MCF 10A (cell line): Measurements from ENCODE around the gene SLC7A8. TPM values are rescaled to one million over a fixed set of nuclear protein-coding genes. Genes with fewer than 3 reads are reported as not detected.

Experiments
- BruUV-seq: library from RNA; stranded (reverse); fragments of 400-500 nt; replicated peaks from 2 replicates; lab custom pipeline; 2021; lab: Mats Ljungman, UMichigan
- CTCF ChIA-PET: fragments of 300-600 bp; sonication (Branson Sonifier 250); formaldehyde crosslinking; extraction: SDS; loops from one replicate; lab custom pipeline; 2021; ENCODE audit warnings: antibody characterized with exemption, inconsistent platforms; lab: Yijun Ruan, JAX
- POLR2A ChIA-PET: fragments of 300-600, 350-650 bp; sonication (Branson Sonifier 250); formaldehyde crosslinking; extraction: SDS; loops from one replicate; lab custom pipeline; 2020; ENCODE audit warnings: antibody characterized with exemption, inconsistent platforms; lab: Yijun Ruan, JAX
- DNase-seq: peaks from one replicate; pipeline ENCODE4 v3.0.0-alpha.2; 2018; ENCODE audit not compliant: unreplicated experiment
- H3K27ac Mint-ChIP-seq: one replicate; pipeline ENCODE4 v1.8.0; 2022; ENCODE audit warnings: mild to moderate bottlenecking, low read depth, mixed read lengths; ENCODE audit not compliant: unreplicated experiment
- H3K27me3 Mint-ChIP-seq: one replicate; pipeline ENCODE4 v1.8.0; 2022; ENCODE audit warnings: mixed read lengths; ENCODE audit not compliant: insufficient read depth, unreplicated experiment
- H3K36me3 Mint-ChIP-seq: one replicate; pipeline ENCODE4 v1.8.0; 2022; ENCODE audit warnings: mild to moderate bottlenecking, moderate library complexity, mixed read lengths; ENCODE audit not compliant: insufficient read depth, unreplicated experiment
- H3K4me1 Mint-ChIP-seq: one replicate; pipeline ENCODE4 v1.8.0; 2022; ENCODE audit warnings: mixed read lengths; ENCODE audit not compliant: insufficient read depth, unreplicated experiment
- H3K4me3 Mint-ChIP-seq: one replicate; pipeline ENCODE4 v1.8.0; 2022; ENCODE audit warnings: mild to moderate bottlenecking, moderate library complexity, mixed read lengths; ENCODE audit not compliant: unreplicated experiment
- H3K9me3 Mint-ChIP-seq: one replicate; pipeline ENCODE4 v1.8.0; 2022; ENCODE audit warnings: mixed read lengths; ENCODE audit not compliant: unreplicated experiment
- intact Hi-C: fragments of 100-400 bp; cut with micrococcal nuclease; formaldehyde crosslinking; loops from 2 replicates; pipeline ENCODE4 v1.14.1; 2022
- total RNA-seq: library from RNA; stranded (reverse); gene quantifications from 2 replicates; pipeline ENCODE4 v1.2.3, GENCODE V29; 2022
- TF ChIP-seq, protein P1 (sequence below): fragments of 200-600 bp; IDR thresholded peaks from one replicate; pipeline ENCODE4 v1.8.0; 2022; ENCODE audit warnings: antibody characterized with exemption, mild to moderate bottlenecking; ENCODE audit not compliant: unreplicated experiment

Gene SLC7A8
- total RNA-seq, 1 experiment from 2014 or later, result 2.4 TPM

GRCh38 chr14:23113431-23114119, 69.9 kb downstream of the SLC7A8 start:
- no peaks in the 10 kb centered on the region for H3K36me3 Mint-ChIP-seq
- no peak for DNase-seq
- CTCF ChIA-PET, result interaction anchor here (0.6 to 20.7 kb wide), 10 partner anchors 7 to 80 kb away, joined by 3 to 766 read pairs (median 5); partner anchors contain the start of genes ACIN1, C14orf119 and SLC7A8
- intact Hi-C loops, result no loop called here
- no TSS peak for BruUV-seq
- H3K27me3 Mint-ChIP-seq, result no peaks in the 10 kb centered on the region
- no peaks in the 10 kb centered on the region for H3K9me3 Mint-ChIP-seq
- H3K4me3 Mint-ChIP-seq, result no peak overlapping the region
- TF ChIP-seq, protein P1, sequence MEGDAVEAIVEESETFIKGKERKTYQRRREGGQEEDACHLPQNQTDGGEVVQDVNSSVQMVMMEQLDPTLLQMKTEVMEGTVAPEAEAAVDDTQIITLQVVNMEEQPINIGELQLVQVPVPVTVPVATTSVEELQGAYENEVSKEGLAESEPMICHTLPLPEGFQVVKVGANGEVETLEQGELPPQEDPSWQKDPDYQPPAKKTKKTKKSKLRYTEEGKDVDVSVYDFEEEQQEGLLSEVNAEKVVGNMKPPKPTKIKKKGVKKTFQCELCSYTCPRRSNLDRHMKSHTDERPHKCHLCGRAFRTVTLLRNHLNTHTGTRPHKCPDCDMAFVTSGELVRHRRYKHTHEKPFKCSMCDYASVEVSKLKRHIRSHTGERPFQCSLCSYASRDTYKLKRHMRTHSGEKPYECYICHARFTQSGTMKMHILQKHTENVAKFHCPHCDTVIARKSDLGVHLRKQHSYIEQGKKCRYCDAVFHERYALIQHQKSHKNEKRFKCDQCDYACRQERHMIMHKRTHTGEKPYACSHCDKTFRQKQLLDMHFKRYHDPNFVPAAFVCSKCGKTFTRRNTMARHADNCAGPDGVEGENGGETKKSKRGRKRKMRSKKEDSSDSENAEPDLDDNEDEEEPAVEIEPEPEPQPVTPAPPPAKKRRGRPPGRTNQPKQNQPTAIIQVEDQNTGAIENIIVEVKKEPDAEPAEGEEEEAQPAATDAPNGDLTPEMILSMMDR, result no peak
- H3K27ac Mint-ChIP-seq, result no peak overlapping the region
- H3K4me1 Mint-ChIP-seq, result peaks cover 11% of the 10 kb centered on the region
- POLR2A ChIA-PET, result interaction anchor here (2.6 kb wide), 1 partner anchor 19 kb away, joined by 10 read pairs; the partner anchor contains the start of genes ACIN1 and C14orf119

DNA sequence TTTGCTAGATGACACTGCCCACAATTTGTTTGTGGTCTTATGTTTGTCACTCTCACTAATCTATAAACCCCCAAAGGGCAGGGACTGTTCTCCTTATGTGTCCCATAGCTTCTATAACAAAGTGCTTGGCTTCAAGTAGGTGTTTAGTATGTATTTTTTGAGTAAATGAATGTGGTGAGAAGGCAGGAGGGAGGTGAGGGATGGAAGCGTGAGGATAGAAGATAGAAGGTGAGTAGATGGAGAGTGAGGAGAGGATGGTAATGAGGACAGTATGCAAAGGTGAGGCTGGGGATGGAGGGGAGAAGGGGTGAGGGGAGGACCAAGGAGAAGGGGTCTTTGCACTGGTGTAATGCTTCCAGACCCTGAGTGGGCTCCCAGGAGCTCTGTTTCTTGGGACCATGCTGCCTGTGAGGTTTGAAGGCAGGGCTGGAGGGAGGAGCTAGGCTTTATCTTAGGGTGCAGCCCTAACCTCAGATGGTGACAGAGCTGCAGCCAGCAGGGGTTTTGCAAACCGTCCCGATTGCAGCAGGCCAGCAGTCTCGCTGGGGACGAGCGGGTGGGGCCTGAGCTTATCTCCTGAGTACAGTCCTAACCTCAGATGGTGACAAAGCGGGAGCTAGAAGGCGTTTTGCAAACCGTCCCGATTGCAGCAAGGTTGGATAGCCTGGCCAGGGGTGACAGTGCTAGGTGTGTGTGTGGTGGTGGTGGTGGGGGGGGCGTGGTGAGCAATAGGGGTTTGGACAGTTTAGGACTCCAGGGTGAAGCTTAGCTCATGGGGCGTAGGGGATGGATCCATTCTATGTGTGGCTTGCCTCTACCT, 70.9 kb downstream of the SLC7A8 start:
- TF ChIP-seq, protein P1, result no peak
- Mint-ChIP-seq H3K4me3 (no peak overlapping the region), H3K36me3 (no peaks in the 10 kb centered on the region), H3K9me3 (no peaks in the 10 kb centered on the region), H3K4me1 (peaks cover 11% of the 10 kb centered on the region), H3K27ac (no peak overlapping the region), H3K27me3 (no peaks in the 10 kb centered on the region)
- POLR2A ChIA-PET, result interaction anchor here (0.6 to 2.6 kb wide), 2 partner anchors 18 to 112 kb away, joined by 4 to 10 read pairs; partner anchors contain the start of genes ACIN1 and C14orf119
- intact Hi-C loops, result no loop called here
- no peak for DNase-seq
- CTCF ChIA-PET, result interaction anchor here (0.5 to 20.7 kb wide), 13 partner anchors 8 to 1567 kb away, joined by 3 to 766 read pairs (median 5); partner anchors contain the start of genes ACIN1, C14orf119 and SLC7A8
- no TSS peak for BruUV-seq

DNA sequence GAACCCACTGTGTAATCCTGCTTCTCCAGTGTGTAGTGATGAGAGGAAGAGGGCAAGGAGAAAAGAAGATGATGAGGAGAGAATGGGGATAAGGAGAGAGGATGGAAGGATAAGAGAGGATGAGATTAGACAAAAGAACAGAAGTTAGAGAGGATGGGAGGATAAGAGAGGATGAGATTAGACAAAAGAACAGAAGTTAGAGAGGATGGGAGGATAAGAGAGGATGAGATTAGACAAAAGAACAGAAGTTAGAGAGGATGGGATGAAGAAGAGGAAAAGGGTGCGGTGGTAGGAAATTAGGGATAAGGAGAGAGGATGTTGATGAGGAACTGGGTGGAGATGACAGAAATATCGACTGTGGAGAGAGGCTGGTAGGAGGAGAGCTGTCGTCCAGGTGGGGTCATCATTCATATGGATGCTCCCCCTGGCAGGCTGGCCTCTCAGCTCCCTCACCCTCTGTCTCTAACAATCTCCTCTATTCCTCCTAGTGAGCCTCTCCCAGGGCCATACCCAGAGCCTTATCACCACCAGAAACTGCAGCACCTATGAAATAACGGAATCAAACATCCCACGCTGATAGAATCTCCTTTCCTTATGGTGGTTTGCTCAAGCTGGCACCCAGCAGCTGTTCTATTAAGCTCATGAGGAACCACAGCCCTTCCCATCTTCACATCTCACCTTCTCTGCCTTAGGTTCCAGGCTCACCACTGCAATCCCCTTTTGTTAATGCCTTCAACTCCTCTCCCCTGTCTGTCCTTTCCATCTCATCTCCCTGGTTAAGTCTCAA, 72.7 kb downstream of the SLC7A8 start:
- H3K4me1 Mint-ChIP-seq, result peaks cover 11% of the 10 kb centered on the region
- H3K4me3 Mint-ChIP-seq, result no peak overlapping the region
- ChIA-PET CTCF (interaction anchor here (0.7 to 6.2 kb wide), 9 partner anchors 9 to 124 kb away, joined by 3 to 44 read pairs (median 5); partner anchors contain the start of genes ACIN1 and C14orf119), POLR2A (interaction anchor here (0.9 to 1.0 kb wide), 2 partner anchors 10 to 16 kb away, joined by 3 to 5 read pairs; partner anchors contain the start of genes ACIN1 and C14orf119)
- intact Hi-C loops, result no loop called here
- TF ChIP-seq, protein P1, result no peak
- H3K27ac Mint-ChIP-seq, result no peak overlapping the region
- no peaks in the 10 kb centered on the region for H3K27me3 Mint-ChIP-seq
- no peak for DNase-seq
- BruUV-seq, result no TSS peak
- H3K9me3 Mint-ChIP-seq, result no peaks in the 10 kb centered on the region
- no peaks in the 10 kb centered on the region for H3K36me3 Mint-ChIP-seq
